Sigmoid colon (tissue), 4 donors: ENCODE data around the gene ZMIZ1.

Source experiments
- EP300 ChIP-seq, 4 donors: sonication (generic); formaldehyde crosslinking; IDR thresholded peaks; one replicate each; pipeline ENCODE4 v1.6.1; 2017; ENCODE audit warnings: antibody characterized with exemption in 4 of 4
- POLR2AphosphoS5 ChIP-seq, 4 donors: sonication (generic); formaldehyde crosslinking; IDR thresholded peaks; one replicate each; pipeline ENCODE4 v1.6.1; 2017; ENCODE audit warnings: antibody characterized with exemption in 4 of 4
- TF ChIP-seq, protein P1 (sequence below), 4 experiments: fragments of 450-650 bp in 3 of 4; fragments of 200-600 bp in 1 of 4; IDR thresholded peaks; one replicate each; pipeline ENCODE4 v1.5.1; 2016 to 2019; ENCODE audit warnings: antibody characterized with exemption in 4 of 4, mild to moderate bottlenecking in 3 of 4, moderate library complexity in 2 of 4

DNA sequence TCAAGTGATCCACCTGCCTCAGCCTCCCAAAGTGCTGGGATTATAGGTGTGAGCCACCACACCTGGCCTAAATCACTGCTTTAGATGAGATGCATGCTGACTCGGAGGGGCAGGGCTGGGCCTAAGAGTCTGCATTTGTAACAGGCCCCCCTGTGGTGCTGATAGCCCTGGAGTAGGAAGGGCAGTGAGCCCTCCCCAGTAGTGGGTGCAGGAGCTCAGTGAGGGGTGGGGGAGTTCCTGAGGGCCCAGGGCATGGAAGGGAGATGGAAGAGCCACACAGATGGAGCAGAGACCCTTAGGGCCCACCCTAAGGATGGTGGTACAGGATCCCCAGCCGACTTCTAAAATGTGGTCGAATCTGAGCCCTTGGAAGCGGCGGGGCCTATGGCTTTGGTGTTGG, 146.8 kb downstream of the ZMIZ1 start:
- TF ChIP-seq, protein P1, sequence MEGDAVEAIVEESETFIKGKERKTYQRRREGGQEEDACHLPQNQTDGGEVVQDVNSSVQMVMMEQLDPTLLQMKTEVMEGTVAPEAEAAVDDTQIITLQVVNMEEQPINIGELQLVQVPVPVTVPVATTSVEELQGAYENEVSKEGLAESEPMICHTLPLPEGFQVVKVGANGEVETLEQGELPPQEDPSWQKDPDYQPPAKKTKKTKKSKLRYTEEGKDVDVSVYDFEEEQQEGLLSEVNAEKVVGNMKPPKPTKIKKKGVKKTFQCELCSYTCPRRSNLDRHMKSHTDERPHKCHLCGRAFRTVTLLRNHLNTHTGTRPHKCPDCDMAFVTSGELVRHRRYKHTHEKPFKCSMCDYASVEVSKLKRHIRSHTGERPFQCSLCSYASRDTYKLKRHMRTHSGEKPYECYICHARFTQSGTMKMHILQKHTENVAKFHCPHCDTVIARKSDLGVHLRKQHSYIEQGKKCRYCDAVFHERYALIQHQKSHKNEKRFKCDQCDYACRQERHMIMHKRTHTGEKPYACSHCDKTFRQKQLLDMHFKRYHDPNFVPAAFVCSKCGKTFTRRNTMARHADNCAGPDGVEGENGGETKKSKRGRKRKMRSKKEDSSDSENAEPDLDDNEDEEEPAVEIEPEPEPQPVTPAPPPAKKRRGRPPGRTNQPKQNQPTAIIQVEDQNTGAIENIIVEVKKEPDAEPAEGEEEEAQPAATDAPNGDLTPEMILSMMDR (IDR thresholded peaks at IDR 0.05), result no peak
- TF ChIP-seq EP300 (IDR thresholded peaks at IDR 0.05) (no peak), POLR2AphosphoS5 (IDR thresholded peaks at IDR 0.05) (no peak)
